Measurements from ENCODE around the gene CILP2. TPM values are rescaled to one million over a fixed set of nuclear protein-coding genes. Genes with fewer than 3 reads are reported as not detected.
A peak's percentile ranks its signal among the peaks of the same experiment; 100 is the strongest.

The CILP2 gene
- total RNA-seq, 1 experiment from 2014 or later: 0.40 TPM

DNA sequence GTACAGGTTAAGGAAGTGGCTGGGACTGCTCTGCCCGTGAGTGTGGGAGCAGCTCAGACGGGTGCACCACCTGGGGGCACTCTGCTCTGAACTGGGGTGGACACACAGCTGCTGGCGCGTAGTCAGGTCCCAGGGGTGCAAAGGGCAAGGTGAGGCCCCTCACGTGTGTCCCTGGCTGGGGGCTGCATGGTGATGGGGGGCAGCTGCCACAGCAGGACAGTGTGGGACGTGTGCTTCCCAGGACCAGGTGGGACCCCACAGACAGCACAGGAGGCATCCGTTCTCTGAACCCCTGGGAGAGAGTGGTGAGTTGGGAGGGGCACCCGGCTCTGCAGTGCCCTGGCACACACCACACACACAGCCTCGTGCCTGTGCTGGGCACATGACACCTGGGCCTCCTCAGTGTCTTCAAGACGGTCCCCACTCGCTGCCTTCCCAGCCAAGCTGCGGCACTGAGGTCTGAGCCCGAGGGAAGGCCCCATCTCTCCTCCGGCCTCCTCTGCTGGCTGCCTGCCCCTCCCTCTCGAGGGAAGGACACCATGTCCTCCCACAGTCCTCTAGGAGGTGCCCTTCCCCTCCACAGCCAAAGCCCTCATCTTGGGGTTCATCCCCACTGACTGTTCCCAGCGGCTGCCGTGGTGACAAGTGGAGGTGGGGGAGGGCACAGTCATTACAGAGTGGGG lies 24.7 kb downstream of the CILP2 start:
- DNase-seq (ENCODE audit: low read depth): no peak

DNA sequence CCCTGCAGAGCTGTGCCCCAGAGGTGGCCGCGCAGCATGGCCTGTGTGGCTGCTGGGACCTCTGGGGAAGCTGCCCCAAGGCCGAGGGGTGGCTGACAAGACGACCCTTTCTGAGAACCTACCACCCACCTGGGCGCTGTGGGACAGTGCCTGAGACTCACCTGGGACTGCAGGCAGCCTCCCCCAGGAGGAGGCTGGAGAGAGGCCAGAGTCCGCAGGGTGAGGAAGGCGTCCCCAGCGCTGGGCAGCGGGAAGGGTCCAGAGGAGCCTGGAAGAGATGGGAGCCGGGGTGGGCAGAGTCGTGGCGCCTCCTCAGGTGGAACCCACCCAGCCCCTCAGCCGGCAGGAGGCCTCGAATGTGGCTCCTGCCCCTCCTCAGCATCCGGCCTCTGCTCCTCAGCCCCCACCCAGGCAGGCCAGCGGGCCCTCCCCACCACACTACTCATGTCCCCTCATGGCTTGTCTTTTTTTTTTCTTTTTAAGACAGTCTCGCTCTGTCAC lies 25.3 kb downstream of the CILP2 start:
- DNase-seq (ENCODE audit: low read depth): no peak

DNA sequence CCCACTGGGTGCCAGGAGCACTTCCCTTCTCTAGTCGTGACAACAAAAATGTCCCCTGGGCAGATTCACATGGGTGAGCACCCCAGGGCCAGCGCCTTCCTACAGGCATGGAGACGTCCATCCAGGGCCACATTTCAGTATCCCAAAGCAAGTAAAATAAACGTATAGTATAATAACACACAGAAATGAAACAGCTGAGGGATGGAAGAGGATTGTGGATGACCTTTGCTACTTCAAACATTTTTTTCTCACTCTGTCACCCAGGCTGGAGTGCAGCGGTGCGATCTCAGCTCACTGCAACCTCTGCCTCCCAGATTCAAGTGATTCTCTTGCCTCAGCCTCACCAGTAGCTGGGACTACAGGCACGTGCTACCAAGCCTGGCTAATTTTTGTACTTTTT lies 28.2 kb downstream of the CILP2 start:
- no peak for DNase-seq (ENCODE audit: low read depth)

DNA sequence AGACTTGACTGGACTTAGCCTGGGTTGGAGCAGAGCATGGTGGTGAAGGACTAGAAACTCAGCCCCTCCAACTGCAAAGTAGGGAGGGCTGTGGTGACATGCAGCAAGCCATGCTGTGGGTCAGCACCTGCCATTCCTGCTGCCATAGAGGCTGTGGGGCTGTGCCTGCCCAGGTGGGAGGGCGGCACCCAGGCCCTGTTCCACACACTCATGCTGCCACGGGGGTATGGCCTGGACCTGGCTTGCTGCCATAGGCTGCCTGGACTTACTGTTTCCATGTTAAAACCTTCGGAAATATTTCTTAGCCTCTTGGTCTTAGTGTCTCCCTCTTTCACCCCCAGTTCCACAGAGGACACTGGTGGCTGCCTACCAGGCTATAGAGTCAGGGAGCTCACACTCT lies 29.3 kb downstream of the CILP2 start:
- DNase-seq (ENCODE audit: low read depth): no peak

DNA sequence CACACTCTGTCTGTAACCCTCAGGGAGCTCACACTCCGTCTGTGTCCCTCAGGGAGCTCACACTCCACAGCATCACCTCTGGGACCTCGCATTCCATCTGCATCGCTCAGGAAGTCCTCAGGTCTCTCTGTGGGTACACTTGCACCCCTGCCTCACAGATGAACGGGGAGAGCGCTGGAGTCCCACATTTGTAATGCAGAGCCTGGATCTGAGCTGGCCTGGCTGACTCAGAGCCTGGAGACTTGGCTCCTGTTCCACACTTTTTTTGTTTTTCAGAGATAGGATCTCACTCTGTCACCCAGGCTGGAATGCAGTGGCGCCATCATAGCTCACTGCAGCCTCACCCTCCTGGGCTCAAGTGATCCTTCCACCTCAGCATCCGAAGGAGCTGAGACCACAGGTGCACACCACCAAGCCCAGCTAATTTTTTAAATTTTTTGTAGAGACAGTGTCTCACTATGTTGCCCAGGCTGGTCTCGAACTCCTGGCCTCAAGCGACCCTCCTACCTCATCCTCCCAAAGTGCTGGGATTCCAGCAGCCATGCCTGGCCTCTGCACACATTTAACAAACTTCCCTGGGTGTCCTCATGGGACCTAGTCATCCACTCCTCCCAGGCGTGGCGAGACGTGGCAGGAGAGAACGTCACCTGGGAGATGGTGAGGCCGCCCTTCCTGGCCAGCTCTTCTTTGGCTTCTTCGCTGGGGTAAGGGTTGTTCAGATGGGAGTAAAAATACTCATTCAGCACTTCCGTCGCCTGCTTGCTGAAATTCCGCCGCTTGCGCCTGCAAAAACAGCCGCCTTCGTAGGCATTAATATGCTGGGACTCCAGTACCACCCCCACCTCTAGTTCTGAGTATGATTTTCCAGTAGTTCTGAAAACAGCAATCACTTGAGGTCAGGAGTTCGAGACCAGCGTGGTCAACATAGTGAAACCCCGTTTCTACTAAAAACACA lies 31.0 kb downstream of the CILP2 start:
- DNase-seq (ENCODE audit: low read depth): peak; percentile 55

DNA sequence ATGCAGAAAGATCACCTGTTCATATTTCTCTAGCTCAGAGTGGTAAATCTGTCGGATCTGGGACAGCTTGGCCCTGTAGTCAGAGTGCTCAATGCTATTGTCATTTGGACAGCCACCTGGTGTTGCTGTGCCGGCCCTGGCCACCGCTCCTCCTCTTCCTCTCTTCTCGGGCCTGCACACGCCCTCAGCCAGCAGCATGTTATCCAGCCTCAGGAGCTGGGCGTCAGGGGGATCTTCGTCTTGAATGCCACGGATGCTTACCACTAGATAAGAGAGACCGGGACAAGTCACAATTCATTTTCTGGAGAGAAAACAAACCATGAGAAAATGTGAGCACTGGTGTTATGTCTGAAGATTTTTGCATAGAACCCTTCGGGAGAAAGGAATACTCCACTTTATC lies 32.5 kb downstream of the CILP2 start:
- no peak for DNase-seq (ENCODE audit: low read depth)

DNA sequence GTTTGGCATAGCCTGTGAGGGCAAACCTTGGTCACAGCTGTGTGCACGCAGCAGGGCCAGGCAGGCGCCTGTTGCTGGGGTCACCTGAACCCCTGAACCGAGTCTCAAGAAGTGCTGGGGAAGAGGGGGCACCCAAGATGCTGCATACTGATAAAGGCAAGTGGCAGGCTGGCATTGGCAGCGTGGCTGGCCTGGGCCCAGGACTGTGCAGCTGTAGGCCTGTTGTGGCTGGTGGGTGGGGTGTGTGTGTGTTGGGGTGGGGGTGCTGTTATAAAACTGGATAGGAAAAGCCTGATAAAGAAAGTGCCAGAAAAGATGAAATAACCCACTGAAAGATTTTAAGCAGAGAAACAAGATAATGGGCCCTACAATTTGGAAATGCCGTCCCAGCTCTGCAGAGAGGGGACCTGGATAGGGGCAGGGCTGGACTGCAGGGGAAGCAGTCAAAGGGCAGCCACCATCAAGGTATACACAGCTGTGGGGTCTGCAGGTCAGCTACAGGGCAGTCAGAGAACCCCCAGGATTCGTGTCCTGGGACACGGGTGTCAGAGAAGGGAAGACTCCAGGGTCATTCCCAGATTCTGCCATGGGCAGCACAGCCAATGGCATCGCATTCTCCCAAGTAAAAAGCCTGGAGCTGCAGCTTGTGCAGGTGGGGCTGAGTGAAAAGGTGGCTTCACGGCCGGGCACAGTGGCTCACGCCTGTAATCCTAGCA lies 33.2 kb downstream of the CILP2 start:
- DNase-seq (ENCODE audit: low read depth): no peak

DNA sequence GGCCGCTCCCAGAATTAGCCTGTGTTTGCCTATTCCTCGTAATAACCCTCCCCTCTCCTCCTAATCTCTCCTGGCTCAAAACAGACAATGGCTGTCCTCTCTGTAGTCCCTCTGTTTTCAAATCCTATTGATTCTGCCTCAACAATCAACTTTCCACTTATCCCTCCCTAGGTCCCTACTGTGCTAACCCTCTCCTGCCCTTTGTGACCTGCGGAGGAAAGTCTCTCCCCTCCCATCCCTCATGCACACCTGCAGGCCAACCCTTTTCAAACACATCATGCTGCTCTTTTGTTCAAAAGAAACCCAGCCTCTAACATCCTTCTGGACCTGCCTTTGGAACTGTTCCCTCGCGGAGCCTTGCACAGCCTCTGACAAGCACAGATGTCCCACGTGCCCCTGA lies 37.3 kb downstream of the CILP2 start:
- DNase-seq (ENCODE audit: low read depth): no peak

DNA sequence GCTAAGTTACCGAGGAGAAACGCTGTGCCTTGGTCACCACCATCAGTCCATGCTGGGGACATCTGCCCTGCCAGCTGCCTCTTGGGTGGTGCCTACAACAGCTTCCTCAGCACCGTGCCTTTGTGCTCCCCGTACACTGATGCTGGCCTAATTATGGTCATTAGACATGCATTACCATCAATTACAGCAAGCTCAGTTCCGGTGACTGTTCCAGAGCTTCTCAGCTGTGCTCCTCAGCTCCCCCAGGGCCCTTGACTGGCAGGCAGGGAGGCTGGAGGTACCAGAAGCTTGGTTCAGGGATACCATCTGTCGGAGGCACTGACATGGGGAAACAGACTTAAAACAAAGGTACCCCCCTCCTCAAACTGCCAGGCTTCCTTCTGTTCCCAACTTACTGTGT lies 40.2 kb downstream of the CILP2 start:
- DNase-seq (ENCODE audit: low read depth): no peak

DNA sequence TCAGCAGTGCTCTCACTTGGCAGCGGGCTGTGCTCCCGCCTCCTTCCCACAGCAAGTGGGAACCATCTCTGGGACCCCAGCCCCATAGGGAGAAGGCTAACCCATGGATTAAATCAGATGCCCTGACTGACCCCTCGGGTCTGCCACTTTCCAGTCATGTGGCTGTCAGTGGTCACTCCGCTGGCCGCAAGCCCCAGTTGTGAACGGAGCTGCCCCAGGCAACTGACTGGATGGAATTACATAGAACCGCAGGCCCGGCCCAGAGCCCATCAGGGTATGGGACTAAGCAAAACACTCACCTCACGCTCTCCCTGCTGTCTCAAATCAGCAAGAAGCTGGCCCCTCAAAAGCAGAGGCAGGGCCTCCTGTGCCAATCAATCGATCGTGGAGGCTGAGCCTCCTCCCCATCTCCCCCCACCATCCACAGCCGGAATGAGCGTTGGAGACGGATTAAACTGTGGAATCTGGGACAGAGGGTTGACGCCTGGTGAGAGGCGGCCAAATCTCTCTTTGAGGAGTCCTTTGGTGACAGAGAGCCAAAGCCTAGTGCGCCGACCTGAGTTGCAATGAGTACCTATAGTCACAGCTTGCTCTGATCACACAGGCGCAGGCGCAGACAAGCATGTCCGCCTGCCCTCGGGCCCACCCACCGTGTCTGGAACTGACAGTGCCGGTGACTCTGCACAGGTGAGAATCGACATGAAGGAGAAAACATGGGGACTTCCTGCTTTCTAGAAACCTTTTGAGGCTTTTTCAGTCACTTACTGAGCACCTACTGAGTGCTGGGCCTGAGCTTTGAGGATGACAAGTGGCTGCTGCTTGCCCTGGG lies 41.7 kb downstream of the CILP2 start:
- DNase-seq (ENCODE audit: low read depth): no peak

DNA sequence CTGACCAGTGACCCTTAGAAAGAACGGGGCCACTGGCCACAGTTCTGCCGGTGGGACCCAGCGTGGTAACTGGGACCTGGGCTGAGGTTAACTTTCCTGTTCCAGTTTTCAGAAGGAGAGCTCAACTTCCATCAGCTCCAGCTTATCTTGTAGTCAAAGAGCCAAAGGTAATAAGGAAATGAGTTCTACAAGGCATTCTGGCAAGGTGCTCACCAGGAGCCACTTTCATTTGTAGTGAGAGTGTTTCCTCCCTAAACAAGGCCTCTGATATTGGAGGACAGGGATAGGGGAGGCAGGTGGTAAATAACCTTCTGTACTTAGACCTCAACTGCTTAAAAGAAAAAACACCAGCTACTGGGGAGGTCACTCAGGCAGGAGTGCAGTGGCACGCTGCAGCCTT lies 42.4 kb downstream of the CILP2 start:
- no peak for DNase-seq (ENCODE audit: low read depth)

DNA sequence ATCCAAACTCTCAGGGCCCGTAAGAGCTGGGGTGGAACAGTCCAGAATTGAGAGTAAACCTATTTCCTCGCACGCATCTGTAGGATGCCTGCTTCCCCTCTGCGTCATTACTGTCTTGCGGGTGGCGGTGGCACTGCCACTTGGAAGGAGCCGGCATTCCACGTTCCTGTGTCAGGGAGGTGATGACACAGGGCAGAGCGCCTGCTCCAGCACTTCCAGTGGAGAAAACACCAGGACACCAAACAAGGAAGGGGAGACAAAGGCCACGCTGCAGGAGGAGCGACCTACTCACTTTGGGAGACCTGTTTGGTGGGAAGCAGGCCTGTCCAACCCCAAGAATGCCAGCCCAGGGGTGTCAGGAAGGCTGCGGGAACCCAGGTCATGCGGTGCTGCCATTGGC lies 43.3 kb downstream of the CILP2 start:
- no peak for DNase-seq (ENCODE audit: low read depth)

DNA sequence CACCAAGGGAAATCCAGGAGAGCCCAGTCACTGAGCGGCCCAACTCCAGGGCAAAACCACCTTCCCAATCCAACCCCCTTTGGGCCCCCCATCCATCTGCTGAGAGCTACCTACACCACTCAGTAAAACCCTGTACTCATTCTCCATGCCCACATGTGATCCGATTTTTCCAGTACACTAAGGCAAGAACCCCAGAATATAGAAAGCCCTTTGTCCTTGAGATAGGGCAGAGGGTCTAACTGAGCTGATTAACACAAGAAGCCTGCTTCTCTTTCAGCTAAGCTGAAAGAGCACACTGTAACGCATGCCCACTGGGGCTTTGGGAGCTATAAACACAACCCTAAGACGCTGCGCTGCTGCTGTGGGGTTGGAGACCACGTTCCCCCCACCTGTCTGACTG lies 44.4 kb downstream of the CILP2 start:
- DNase-seq (ENCODE audit: low read depth): no peak

DNA sequence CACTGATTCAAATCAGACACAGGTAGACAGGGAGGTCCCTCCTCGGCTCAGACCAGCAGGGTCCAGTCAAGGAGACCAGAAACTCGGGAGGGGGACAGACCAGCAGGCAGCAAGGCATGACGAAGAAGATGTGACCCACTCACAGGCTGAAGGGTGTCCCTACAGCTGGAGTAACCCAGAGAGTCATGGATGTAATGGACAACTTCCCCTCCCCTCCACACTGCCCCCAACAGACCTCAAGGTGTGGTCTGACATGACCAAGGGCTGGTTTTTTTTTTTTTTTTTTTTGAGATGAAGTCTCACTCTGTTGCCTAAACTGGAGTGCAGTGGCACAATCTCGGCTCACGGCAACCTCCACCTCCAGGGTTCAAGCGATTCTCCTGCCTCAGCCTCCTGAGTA lies 46.3 kb downstream of the CILP2 start:
- no peak for DNase-seq (ENCODE audit: low read depth)

DNA sequence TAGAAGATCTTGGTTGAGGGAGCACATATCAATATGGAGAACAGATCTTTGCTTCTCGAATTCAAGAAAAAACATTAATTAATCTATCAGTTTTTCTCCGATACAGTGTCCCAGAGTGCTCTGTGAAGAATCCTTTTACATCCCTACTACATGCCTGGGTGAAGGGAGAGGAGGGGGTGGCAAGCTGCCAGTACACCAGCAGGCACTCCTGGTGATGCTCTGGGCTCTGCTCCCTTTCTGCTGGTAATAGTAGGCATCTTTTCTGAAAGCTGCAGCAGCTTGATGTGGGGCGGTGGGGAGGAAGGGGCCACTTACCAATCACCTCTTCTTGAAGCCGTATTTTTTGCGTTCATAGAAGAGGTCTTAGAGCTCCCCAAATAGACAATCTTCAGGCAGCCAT lies 49.7 kb downstream of the CILP2 start:
- no peak for DNase-seq (ENCODE audit: low read depth)

DNA sequence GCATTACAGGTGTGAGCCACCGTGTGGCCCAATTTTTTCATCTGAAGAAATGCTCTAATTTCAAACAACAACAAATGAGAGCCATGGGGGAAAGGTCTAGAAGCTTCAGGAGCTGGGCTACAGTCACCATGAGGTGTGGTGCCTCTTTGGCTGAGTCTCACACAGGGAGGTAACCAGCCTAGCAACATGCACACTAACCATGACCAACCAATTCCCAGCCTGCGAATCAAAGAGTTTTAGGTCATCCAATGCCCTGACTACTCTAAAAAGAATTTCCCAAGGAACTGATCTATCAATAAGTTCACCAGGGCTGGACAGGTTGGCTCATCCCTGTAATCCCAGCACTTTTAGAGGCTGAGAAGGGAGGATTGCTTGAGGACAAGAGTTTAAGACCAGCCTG lies 50.5 kb downstream of the CILP2 start:
- DNase-seq (ENCODE audit: low read depth): no peak

DNA sequence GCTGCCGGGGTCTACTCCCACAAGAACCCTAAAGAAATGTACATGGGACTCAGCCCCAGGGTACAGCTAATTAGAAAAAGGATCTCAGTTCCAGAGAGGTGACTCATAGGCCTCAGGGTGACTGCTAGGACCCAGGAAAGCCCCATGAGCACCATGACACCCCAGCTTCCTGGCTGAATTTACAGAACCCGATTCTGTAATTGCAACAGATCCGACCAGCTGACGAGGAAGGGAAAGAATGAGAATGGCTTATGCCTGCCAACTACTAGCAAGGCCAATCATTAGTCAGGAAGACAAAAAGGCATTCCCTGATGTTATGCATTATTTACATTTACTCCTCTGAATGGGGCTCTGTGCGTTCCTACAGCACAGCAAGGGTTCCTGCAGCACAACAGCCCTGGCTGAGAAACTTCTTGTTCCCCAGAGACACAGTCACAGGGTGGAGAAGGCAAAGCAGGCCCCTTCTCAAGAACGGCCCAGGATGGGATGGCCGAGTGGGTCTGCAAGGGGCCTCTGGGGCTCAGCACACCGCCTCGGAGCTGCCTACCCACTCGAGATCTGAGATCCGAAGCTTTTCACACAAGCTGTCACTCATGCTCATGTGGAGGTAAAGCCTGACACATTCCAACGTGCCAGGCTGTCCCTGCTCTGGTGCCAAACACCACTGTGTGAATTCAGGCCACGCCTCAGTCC lies 53.2 kb downstream of the CILP2 start:
- peak; percentile 92 for DNase-seq (ENCODE audit: low read depth)

DNA sequence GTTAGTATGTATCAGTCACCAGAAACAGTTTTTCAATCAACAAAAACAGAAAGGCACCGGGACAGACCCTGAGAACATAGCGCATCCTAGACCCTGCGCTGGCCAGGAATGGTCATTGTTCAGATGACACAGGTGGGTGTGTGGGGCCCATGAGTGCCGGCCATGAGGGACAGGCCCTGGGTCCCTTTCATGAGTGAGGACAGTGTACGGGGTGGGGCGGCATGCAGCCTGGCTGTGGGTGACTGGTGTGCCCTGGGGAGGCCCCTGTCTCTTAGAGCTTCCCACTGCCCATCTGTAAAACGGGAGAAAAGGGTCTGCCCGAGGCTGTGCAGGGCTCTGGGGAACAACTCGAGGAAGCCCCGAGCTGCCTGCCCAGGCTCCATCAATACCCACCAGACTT lies 54.6 kb downstream of the CILP2 start:
- no peak for DNase-seq (ENCODE audit: low read depth)

DNA sequence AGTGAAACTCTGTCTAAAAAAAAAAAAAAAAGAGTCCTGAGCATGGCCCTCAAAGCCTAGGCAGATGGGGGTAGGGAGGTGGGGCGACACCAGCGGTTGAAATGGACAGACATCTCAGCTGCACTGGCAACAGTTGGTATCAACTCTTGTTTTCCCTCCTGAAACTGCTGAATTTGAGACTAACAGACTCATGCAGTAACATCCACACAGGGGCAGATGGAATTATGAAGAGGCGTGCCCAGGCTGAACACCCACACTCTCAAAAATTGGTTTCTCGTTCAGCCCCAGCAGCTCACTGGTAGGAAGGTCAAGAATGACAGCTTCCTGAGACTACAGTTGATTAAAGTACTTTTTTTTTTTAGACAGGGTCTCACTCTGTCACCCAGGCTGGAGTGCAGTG lies 56.3 kb downstream of the CILP2 start:
- DNase-seq (ENCODE audit: low read depth): no peak

DNA sequence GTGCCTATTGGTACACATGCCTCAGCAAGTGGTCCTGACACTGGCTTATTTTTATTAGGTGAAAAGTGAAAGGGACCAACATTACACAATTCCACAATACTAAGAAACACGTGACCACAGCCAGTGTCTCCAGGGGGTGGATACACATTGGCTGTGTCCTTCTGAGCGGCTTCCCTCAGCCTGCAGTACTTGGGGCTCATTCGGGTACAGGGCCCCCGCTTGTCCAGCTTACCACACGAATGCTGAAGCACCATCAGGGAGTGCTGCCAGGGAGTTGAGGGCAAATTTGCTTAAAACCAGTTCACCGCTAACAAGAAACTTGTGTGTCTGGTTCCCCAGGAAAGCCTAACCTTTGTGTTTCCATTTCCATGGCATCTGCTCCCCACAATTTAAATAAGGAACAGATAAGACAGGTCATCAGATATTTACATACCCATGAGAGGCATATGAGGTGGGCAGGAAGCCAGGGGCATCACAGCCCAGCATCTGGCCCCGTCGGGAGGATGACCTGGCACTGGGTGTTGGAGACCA lies 57.2 kb downstream of the CILP2 start:
- peak; percentile 62 for DNase-seq (ENCODE audit: low read depth)
